ENCODE results near the gene PHF21B.

PHF21B gene

GRCh38 chr22:44892803-44893730 lies 116.7 kb downstream of the PHF21B start:
- no peak for DNase-seq (ENCODE audit: low read depth)

- no peak for DNase-seq (ENCODE audit: low read depth)
These were observed 117.6 kb downstream of the PHF21B start for GRCh38 chr22:44892243-44892642.

- no peak for DNase-seq (ENCODE audit: low read depth)
These were observed 118.0 kb downstream of the PHF21B start for GRCh38 chr22:44891791-44892190.

GRCh38 chr22:44891293-44891747 lies 118.5 kb downstream of the PHF21B start:
- no peak for DNase-seq (ENCODE audit: low read depth)

- DNase-seq (ENCODE audit: low read depth), result no peak
These were observed 119.2 kb downstream of the PHF21B start for GRCh38 chr22:44890416-44891292.

GRCh38 chr22:44889255-44889878 lies 120.4 kb downstream of the PHF21B start:
- no peak for DNase-seq (ENCODE audit: low read depth)

GRCh38 chr22:44888491-44889254 lies 121.1 kb downstream of the PHF21B start:
- no peak for DNase-seq (ENCODE audit: low read depth)

- no peak for DNase-seq (ENCODE audit: low read depth)
These were observed 121.9 kb downstream of the PHF21B start for GRCh38 chr22:44887941-44888366.

- DNase-seq (ENCODE audit: low read depth), result no peak
These were observed 123.9 kb downstream of the PHF21B start for GRCh38 chr22:44885806-44886360.

GRCh38 chr22:44884968-44885805 lies 124.6 kb downstream of the PHF21B start:
- DNase-seq (ENCODE audit: low read depth), result no peak

- no peak for DNase-seq (ENCODE audit: low read depth)
These were observed 125.2 kb downstream of the PHF21B start for GRCh38 chr22:44884562-44884961.

- DNase-seq (ENCODE audit: low read depth), result no peak
These were observed 126.8 kb downstream of the PHF21B start for GRCh38 chr22:44883011-44883421.

- DNase-seq (ENCODE audit: low read depth), result no peak
These were observed 127.4 kb downstream of the PHF21B start for GRCh38 chr22:44882226-44882905.

GRCh38 chr22:44881624-44882023 lies 128.2 kb downstream of the PHF21B start:
- no peak for DNase-seq (ENCODE audit: low read depth)

- no peak for DNase-seq (ENCODE audit: low read depth)
These were observed 129.1 kb downstream of the PHF21B start for GRCh38 chr22:44880610-44881290.

GRCh38 chr22:44879301-44879680 lies 130.5 kb downstream of the PHF21B start:
- no peak for DNase-seq (ENCODE audit: low read depth)

GRCh38 chr22:44878483-44879300 lies 131.1 kb downstream of the PHF21B start:
- DNase-seq (ENCODE audit: low read depth), result no peak

- DNase-seq (ENCODE audit: low read depth), result no peak
These were observed 132.9 kb downstream of the PHF21B start for GRCh38 chr22:44876921-44877320.

Measured in stimulated activated CD8-positive, alpha-beta memory T cell treated with anti-CD3 and anti-CD28 coated beads, Interleukin-4, amount 100 ng/mL, for 24 hours (primary cell).